AG08395 (cell line): ENCODE data around the gene OXTR.

Experiments used
- DNase-seq: peaks from one replicate; pipeline ENCODE4 v3.0.0; 2012; ENCODE audit warnings: mixed read lengths, low spot score

OXTR gene

DNA sequence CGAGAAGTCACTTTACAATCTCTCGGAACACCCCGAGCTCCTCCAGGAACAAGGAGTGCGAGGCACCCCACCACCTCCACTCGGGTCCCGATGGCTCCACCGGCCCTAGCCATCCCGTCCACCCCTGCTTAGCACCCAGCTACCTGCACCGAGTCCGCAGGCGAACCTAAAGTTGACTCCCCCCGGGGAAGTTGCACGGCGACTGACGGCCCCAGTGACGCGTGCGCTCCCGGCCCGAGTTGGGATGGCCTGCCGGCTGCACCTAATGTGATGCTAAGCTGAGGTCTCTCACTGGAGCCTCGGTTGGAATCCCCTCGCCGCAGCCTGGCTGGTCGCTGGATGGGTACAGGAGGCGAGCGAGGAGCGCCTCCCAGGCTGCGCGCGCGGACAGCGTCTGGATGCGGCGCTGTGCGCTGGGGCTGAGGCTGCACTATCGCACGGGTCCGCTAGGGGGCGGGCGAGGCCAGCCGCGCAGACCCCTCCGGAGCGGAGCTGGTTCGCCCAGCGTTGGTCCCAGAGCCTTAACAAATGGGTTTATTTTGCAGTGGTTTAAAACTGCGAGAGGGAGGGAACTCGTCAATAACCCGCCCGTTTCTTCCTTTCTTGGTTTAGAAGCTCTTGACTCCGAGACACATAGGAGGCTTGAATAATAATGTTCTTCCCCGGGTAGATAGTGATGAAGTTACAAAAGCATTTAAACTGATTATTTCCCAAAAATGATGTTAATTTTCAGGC lies at the start of gene OXTR:
TSS of gene OXTR (minus strand) at position 526 of the 735 bp plus-strand sequence. CDS start 1,426 bp downstream, outside the sequence.
- DNase-seq: peak; percentile 91

DNA sequence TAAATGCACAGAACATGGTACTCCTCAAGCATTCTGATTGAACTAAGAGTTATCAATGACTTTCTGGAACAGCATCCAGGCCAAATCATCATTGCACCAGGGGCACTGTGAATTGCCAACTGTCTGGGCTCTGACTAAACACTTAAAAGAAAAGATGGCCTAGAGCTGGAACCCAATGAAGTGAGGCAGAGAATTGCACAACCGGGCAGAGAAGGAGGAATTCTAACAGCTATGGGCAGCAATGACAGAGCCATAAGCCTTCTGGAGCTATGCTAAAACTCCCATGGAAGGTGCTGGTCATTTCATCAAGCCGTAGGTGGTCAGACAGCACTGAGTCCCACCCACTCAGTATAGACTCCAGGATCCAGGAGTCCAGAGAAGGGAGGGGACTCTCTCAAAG lies 48.1 kb upstream of the OXTR start:
- no peak for DNase-seq

GRCh38 chr3:8816106-8816505 lies 46.7 kb upstream of the OXTR start:
- DNase-seq: no peak

DNA sequence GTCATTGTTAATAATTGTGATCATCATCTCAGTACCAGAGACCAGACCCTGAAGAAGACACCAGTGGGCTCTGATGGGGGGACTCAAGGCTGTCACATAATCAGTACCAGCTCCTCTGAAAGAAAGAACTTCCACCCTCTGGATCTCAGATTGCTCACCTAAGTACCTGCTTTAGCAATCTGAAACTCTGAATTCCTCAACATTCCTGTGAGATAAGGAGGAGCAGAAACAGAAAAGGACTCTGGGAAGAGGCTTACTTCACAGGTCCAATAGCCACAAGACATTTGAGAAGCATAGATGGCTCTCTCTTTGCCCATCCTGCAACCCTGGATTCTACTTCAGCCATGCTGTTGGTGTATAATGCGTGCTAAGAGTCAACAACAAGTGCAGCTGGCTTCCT lies 44.0 kb upstream of the OXTR start:
- no peak for DNase-seq

DNA sequence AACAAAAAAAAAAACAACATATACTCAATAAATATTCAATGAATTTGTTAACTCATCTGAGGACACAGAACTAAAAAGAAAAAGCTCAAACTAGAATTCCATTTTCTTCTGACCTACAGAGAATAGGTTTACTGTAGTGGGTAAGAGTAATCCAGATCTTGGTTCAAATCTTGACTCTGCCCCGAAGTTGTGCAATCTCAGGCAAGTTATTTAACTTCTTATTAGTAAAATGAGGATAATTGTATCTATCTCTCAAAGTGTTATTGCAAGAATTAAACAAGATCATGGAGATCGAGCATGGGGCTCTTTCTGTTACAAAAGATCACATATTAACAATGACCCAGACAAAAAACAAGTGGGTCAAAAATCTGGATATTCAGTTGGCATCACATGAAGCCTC lies 41.1 kb upstream of the OXTR start:
- DNase-seq: no peak

DNA sequence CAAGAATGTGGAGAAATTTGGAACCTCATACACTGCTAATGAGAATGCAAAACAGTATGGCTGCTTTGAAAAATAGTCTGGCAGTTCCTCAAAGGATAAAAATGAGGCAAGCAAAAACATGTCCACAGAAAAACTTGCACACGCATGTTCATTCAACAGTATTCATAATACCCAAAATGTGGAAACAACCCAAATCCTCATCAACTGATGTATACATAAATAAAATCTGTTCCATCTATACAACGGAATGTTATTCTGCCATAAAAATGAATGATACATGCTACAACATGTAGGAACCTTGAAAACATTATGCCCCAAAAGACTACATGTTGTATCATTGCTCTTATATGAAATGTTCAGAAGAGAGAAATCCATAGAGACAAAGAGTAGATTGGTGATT lies 36.4 kb upstream of the OXTR start:
- DNase-seq: no peak

GRCh38 chr3:8802256-8802655 lies 32.8 kb upstream of the OXTR start:
- no peak for DNase-seq

GRCh38 chr3:8800016-8800415 lies 30.6 kb upstream of the OXTR start:
- DNase-seq: no peak

GRCh38 chr3:8794247-8794646 lies 24.8 kb upstream of the OXTR start:
- no peak for DNase-seq

DNA sequence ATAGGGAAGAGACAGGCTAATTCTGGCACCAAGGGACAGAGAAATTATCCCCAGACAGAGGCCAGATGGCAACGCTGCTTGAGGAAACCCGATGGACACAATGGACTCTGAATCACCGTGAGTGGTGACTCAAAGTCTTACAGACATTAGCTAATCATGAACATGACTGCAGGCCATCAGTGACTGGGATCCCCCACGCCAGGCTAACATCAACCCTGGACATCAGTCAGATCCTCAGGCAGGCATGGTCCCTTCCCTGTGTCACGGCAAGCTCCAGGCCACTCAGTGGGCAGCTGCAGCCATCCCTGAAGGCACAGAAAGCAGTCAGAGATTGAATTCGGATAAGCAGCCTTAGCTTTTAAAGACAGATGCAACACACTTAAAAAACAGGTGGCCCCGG lies 23.8 kb upstream of the OXTR start:
- DNase-seq: peak; percentile 86

GRCh38 chr3:8790529-8790928 lies 21.1 kb upstream of the OXTR start:
- DNase-seq: no peak

DNA sequence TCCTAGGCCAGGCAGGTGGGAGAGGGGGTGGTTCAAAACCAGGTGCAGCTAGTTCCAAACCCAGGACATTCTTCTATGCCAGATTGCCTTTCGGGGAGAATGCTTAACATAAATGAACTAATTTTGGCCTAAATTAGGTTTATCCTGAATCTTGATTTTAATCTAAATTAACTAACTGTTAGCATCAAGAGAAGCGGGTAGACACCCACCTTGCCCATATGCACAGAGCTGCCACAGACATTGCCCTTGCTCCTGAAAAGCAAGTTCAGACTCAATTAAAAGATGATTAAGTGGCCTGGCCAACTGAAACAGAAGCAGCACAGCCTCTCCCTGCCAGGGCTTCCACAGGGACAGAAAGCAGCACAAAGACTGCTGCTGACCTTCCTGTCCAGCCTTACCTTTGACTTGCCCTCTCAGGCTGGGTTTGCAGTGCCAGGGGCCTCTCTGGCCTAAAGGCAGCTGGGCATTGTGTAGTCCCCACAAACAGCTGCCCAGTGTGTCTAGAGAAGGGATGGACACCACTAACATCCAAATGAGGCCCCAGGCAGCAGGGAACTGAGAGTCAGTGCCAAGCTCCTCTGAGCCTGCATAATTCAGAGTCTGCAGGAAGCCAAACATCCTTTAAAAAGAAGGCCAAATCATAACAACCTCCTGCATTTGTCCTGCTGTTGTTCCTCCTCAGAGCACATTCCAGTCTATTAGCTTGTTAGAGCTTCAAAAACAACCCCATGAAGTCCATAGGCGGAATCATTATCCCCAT lies 15.4 kb upstream of the OXTR start:
- no peak for DNase-seq

- no peak for DNase-seq
Observed at GRCh38 chr3:8780279-8780678, 10.9 kb upstream of the OXTR start.

DNA sequence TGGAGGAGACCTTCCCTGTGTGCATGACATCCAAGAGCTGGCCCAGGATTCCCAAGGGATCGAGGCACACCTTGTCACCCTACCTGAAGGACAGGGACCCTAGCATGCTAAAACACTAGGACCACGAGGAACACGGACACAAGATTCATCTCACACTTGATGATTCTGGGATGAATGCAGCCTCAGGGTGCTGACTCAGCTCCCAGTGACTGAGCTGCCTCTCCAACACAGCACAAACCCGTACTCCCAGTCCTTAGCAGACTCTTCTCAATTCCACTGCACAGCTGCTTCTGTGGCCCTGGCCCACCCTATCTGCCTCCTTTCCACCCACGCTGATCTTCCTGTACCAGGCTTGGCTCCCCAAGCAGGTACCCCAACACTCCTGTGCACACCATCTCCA lies 9.1 kb upstream of the OXTR start:
- DNase-seq: no peak

DNA sequence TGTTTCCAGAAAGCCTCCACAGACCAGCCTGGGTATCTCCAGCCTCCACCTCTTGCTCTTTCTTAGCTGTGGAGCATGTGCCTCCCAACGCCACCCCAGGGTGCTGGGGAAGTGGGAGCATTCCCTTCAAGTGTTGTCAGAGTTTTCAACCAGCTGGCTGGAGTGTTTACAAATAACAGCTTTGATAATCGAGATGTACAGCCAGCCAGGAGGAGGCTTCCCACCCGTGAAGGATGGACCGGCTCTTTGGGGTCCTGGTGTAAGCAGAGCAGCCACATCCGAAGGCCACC lies 8.5 kb upstream of the OXTR start:
- no peak for DNase-seq

- no peak for DNase-seq
Observed at GRCh38 chr3:8777201-8777977, 8.0 kb upstream of the OXTR start.

DNA sequence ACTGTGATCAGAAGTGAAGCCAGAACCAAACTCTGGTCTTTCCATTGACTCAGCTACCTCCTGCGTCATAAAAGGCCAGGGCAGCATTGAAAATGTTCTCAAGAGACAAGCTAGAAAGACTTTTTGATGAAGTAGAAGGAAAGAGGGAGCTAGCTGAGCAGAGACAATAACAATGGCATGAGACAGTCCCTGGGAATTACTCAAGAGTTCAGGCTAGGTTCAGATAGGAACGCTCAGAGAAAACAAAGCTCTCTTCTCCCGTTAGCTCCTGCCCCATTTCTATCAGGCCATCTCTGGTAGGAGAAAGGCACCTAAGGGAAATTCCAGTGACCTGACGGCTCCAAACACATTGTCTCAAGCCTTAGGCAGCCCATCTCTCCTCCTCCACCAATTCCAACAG lies 7.0 kb upstream of the OXTR start:
- DNase-seq: peak; percentile 50

DNA sequence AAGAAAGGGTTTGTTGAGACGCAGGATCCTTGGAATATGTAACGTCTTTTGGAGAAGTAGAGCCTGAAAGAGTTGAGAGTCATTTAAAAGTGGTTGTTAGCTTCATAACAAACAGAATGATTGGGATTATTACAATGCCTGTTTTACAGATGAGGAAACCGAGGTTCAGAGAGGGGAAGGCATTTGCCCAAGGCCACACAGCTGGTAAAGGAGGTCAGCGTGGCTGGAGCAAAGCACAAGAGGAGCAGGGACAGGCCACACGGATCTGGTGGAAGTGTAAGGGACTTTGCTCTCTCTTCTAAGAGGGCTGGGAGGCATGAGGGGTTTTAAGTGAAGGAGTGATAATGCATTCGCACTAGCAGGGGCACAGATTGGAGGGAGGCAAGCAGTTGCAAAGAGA lies 6.2 kb upstream of the OXTR start:
- DNase-seq: no peak

- DNase-seq: no peak
Observed at GRCh38 chr3:8775181-8775580, 5.8 kb upstream of the OXTR start.

DNA sequence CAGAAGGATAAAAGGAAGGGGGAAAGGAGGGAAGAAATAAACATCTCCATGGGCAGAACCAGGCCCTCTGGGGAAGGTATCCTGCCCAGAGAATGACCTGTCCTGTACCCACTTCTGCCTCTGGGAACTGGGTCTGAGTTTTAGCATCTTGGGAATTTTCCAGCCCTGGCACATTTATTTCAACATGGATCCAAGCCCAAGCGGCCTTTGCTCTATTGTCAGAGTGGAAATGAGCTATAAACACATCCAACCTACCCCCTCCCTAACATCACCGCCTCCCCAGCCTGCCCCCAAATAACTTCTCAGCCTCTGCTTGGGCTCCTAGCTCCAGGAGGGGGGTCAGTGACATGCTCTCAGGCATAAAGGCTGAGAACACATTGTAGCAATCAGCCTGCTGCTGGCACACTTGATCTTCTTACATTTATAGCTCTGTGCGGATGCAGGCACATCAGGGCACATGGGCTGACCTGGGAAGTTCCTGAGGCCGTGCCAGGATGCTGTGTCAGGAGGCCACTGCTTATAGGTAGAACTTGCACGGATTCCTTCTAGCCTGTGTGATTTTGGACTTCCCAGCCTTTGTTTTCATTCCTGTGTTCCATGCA lies 4.6 kb upstream of the OXTR start:
- no peak for DNase-seq

- DNase-seq: no peak
Observed at GRCh38 chr3:8768364-8769087, 887 bp downstream of the OXTR start.
